Frontal cortex (tissue), 4 donors: ENCODE results near the gene PTRHD1. TPM values are rescaled to one million over a fixed set of nuclear protein-coding genes. Genes with fewer than 3 reads are reported as not detected.

Experiments used
- DNase-seq, 2 donors: peaks; one replicate each; pipeline ENCODE4 v3.0.0; 2012; ENCODE audit warnings: low spot score in 2 of 2
- FAIRE-seq: peaks from 2 replicates; lab custom pipeline; 2012; peaks lifted over from hg19 to GRCh38; lab: Jason Lieb, UNC
- total RNA-seq: library from RNA; depleted of rRNA; stranded (reverse); fragments of >200 nt; gene quantifications from one replicate; pipeline ENCODE4 v1.2.3, GENCODE V29; 2014
- donor health status: control.
- donor health status: control.
- donor health status: control.

PTRHD1 gene
- total RNA-seq, 1 donor from 2014 or later = 41.2 TPM

GRCh38 chr2:24768601-24769000 is 24.6 kb downstream of the PTRHD1 start:
- FAIRE-seq (no peak), DNase-seq (no peak)

GRCh38 chr2:24768013-24768412 is 25.2 kb downstream of the PTRHD1 start:
- DNase-seq = no peak

GRCh38 chr2:24766609-24767008 is 26.6 kb downstream of the PTRHD1 start:
- FAIRE-seq = no peak
- no peak for DNase-seq

More at GRCh38 chr2:24768013-24768412, 25.2 kb downstream of the PTRHD1 start:
- no peak for FAIRE-seq

GRCh38 chr2:24763843-24764242 is 29.3 kb downstream of the PTRHD1 start:
- no peak for DNase-seq
- no peak for FAIRE-seq

GRCh38 chr2:24762518-24762917 is 30.7 kb downstream of the PTRHD1 start:
- no peak for FAIRE-seq
- no peak for DNase-seq

- FAIRE-seq (no peak), DNase-seq (no peak)
Measured at GRCh38 chr2:24761866-24762265, 31.3 kb downstream of the PTRHD1 start.

- DNase-seq (no peak), FAIRE-seq (no peak)
Measured at GRCh38 chr2:24756789-24757188, 36.4 kb downstream of the PTRHD1 start.

- no peak for DNase-seq
- FAIRE-seq = no peak
Measured at GRCh38 chr2:24754985-24755705, 38.0 kb downstream of the PTRHD1 start.

GRCh38 chr2:24749069-24749691 is 44.0 kb downstream of the PTRHD1 start:
- FAIRE-seq (no peak), DNase-seq (no peak)

GRCh38 chr2:24747299-24747698 is 45.9 kb downstream of the PTRHD1 start:
- DNase-seq = no peak
- no peak for FAIRE-seq

- no peak for DNase-seq
- FAIRE-seq = no peak
Measured at GRCh38 chr2:24745825-24746224, 47.4 kb downstream of the PTRHD1 start.

GRCh38 chr2:24744356-24744755 is 48.8 kb downstream of the PTRHD1 start:
- FAIRE-seq = no peak
- DNase-seq = no peak

- DNase-seq = no peak
- no peak for FAIRE-seq
Measured at GRCh38 chr2:24743924-24744323, 49.3 kb downstream of the PTRHD1 start.

- FAIRE-seq (no peak), DNase-seq (no peak)
Measured at GRCh38 chr2:24742730-24743129, 50.5 kb downstream of the PTRHD1 start.

GRCh38 chr2:24740142-24740541 is 53.0 kb downstream of the PTRHD1 start:
- DNase-seq = no peak
- FAIRE-seq = no peak

Other genes with a start within 250 kb of the PTRHD1 start
- 10.6 TPM for gene CENPO, start within 50 bp of the PTRHD1 start, total RNA-seq
- 23.2 TPM for gene ADCY3, start 126.8 kb upstream of the PTRHD1 start, total RNA-seq
- gene DNAJC27, start 178.6 kb upstream of the PTRHD1 start, total RNA-seq = 13.0 TPM
- 42.0 TPM for gene EFR3B, start 248.7 kb upstream of the PTRHD1 start, total RNA-seq